ENCODE data around the gene PGAP2. TPM values are rescaled to one million over a fixed set of nuclear protein-coding genes. Genes with fewer than 3 reads are reported as not detected.

Gene PGAP2
- total RNA-seq, 1 experiment from 2014 or later: 27.2 TPM

DNA sequence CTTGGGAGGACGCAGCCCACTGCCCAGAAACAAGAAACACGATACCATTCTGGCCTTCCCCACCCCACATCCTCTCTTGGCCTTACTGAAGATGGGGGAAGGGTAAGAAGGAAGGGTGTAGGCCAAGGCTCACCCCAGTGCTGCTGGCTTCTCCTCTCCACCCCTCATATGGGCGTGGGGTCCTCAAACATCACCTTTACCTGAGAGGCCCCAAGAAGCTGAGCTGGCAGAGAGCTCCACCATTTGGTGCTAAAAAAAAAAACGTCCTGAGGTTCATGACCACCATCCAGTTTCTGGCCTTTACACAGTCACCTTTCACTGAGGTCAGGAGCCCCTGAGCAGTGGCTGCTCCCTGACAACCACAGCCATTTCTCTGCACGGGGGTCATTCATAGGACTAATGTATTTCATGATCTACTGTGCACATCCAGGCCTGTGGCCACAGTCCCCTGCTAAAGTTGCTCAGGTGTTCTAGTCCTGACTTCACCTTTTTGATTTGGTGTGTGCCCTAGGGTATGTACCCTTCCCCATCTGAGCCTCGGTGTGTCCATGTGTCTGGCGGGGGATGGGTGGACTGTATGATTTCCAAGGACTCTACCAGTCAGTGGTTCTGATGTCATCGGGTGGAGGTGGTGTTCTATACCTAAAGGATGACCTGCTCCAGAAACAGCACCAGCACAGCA lies 17.3 kb downstream of the PGAP2 start:
- no TSS peak for BruUV-seq (replicated peaks)
- H3K4me1 Mint-ChIP-seq (ENCODE audit: insufficient read depth, unreplicated experiment): peaks cover 15% of the 10 kb centered on the region
- ChIA-PET CTCF (interaction anchor here (0.7 to 2.0 kb wide), 2 partner anchors 16 to 155 kb away, joined by 3 to 4 read pairs; no protein-coding TSS in a partner anchor), POLR2A (interaction anchor here (1.2 kb wide), 1 partner anchor 16 kb away, joined by 3 read pairs; the partner anchor contains the start of gene RHOG)
- TF ChIP-seq, protein P1, sequence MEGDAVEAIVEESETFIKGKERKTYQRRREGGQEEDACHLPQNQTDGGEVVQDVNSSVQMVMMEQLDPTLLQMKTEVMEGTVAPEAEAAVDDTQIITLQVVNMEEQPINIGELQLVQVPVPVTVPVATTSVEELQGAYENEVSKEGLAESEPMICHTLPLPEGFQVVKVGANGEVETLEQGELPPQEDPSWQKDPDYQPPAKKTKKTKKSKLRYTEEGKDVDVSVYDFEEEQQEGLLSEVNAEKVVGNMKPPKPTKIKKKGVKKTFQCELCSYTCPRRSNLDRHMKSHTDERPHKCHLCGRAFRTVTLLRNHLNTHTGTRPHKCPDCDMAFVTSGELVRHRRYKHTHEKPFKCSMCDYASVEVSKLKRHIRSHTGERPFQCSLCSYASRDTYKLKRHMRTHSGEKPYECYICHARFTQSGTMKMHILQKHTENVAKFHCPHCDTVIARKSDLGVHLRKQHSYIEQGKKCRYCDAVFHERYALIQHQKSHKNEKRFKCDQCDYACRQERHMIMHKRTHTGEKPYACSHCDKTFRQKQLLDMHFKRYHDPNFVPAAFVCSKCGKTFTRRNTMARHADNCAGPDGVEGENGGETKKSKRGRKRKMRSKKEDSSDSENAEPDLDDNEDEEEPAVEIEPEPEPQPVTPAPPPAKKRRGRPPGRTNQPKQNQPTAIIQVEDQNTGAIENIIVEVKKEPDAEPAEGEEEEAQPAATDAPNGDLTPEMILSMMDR (IDR thresholded peaks at IDR 0.05; ENCODE audit: unreplicated experiment): no peak
- no peaks in the 10 kb centered on the region for H3K27me3 Mint-ChIP-seq (ENCODE audit: insufficient read depth, unreplicated experiment)
- peaks cover 36% of the 10 kb centered on the region for H3K36me3 Mint-ChIP-seq (ENCODE audit: insufficient read depth, unreplicated experiment)
- H3K27ac Mint-ChIP-seq (ENCODE audit: low read depth, unreplicated experiment): no peak overlapping the region
- DNase-seq (ENCODE audit: unreplicated experiment): no peak
- H3K9me3 Mint-ChIP-seq (ENCODE audit: unreplicated experiment): no peaks in the 10 kb centered on the region
- intact Hi-C loops (cut with micrococcal nuclease): no loop called here
- H3K4me3 Mint-ChIP-seq (ENCODE audit: unreplicated experiment): no peak overlapping the region

DNA sequence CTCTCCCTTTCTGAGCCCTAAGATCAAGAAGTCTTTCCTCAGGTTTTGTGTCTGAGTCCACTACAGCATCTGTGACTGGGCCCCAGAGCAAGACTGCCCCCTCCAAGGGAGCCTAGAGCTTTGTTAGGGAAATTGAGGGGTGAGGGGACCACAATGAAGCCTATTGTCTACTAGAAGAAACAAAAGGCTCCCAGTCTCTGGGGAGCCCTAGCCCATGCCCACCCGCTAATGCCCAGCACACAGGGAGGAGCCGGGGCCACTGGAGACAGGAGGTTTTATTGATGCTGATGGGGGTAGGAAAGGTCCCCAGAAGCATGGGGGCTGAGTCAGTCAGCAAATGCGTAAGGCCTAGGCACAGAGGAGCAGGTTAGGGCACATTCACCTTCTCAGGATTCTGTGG lies 18.4 kb downstream of the PGAP2 start:
- intact Hi-C loops (cut with micrococcal nuclease): no loop called here

DNA sequence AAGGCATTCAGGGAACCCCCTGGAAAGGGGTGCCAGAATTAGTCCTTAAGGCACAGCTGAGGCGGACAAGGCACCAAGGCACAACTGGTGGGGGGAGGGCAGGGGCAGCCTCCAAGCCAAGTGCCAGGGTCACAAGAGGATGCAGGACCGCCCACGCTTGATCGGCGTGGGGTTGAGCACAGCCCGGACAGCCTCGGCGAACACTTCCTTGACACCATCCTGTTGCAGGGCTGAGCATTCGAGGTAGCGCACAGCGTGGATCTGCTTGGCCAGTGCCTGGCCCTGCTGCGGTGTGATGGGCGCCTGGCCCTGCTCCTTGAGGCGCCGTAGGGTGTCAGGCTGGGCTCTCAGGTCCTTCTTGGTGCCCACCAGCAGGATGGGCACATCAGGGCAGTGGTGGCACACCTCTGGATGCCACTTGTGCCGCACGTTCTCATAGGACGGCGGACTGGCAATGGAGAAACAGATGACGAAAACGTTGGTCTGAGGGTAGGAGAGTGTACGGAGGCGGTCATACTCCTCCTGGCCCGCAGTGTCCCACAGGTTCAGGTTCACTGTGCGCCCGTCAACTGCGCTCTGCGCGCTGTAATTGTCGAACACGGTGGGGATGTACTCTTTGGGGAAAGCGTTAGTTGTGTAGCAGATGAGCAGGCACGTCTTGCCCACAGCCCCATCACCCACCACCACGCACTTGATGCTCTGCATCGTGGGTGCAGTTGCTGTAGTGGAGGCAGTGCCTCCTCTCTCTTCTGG lies 19.2 kb downstream of the PGAP2 start:
- POLR2A ChIA-PET: no interaction called here
- intact Hi-C loops (cut with micrococcal nuclease): no loop called here
- Mint-ChIP-seq H3K27me3 (ENCODE audit: insufficient read depth, unreplicated experiment) (no peaks in the 10 kb centered on the region), H3K4me3 (ENCODE audit: unreplicated experiment) (no peak overlapping the region), H3K36me3 (ENCODE audit: insufficient read depth, unreplicated experiment) (peaks cover 51% of the 10 kb centered on the region), H3K9me3 (ENCODE audit: unreplicated experiment) (no peaks in the 10 kb centered on the region), H3K4me1 (ENCODE audit: insufficient read depth, unreplicated experiment) (peaks cover 20% of the 10 kb centered on the region), H3K27ac (ENCODE audit: low read depth, unreplicated experiment) (no peak overlapping the region)
- no peak for DNase-seq (ENCODE audit: unreplicated experiment)
- TF ChIP-seq, protein P1 (IDR thresholded peaks at IDR 0.05; ENCODE audit: unreplicated experiment): no peak
- CTCF ChIA-PET: interaction anchor here (0.7 to 1.0 kb wide), 2 partner anchors 21 to 234 kb away, joined by 3 to 4 read pairs; no protein-coding TSS in a partner anchor
- TSS peak; percentile 45 for BruUV-seq (replicated peaks)

More for the DNA sequence above, 18.4 kb downstream of the PGAP2 start:
- no peaks in the 10 kb centered on the region for H3K9me3 Mint-ChIP-seq (ENCODE audit: unreplicated experiment)
- H3K4me3 Mint-ChIP-seq (ENCODE audit: unreplicated experiment): no peak overlapping the region
- TF ChIP-seq, protein P1 (IDR thresholded peaks at IDR 0.05; ENCODE audit: unreplicated experiment): no peak
- no peak overlapping the region for H3K27ac Mint-ChIP-seq (ENCODE audit: low read depth, unreplicated experiment)
- peaks cover 47% of the 10 kb centered on the region for H3K36me3 Mint-ChIP-seq (ENCODE audit: insufficient read depth, unreplicated experiment)
- no TSS peak for BruUV-seq (replicated peaks)
- no peak for DNase-seq (ENCODE audit: unreplicated experiment)
- H3K4me1 Mint-ChIP-seq (ENCODE audit: insufficient read depth, unreplicated experiment): peaks cover 17% of the 10 kb centered on the region
- ChIA-PET POLR2A (no interaction called here), CTCF (interaction anchor here (0.6 to 2.0 kb wide), 3 partner anchors 15 to 872 kb away, joined by 3 to 4 read pairs (median 3); no protein-coding TSS in a partner anchor)
- H3K27me3 Mint-ChIP-seq (ENCODE audit: insufficient read depth, unreplicated experiment): no peaks in the 10 kb centered on the region

DNA sequence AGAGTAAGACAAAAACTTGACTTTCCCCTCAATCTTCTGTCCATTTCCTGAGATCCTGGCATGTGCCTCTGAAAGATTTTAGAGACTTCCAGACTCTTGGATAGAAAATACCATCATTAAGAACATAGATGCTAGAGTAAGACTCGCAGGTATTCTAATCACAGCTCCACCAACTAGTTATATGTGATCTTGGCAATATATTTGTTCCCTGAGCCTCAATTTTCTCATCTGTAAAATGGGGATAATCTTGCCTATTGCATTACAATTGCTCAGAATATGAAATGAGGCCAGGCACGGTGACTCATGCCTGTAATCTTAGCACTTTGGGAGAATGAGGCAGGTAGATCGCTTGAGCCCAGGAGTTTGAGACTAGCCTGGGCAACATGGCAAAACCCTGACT lies 21.7 kb downstream of the PGAP2 start:
- ChIA-PET POLR2A (interaction anchor here (0.9 to 1.2 kb wide), 3 partner anchors 11 to 21 kb away, joined by 3 read pairs; partner anchors contain the start of gene RHOG), CTCF (interaction anchor here (1.3 kb wide), 1 partner anchor 11 kb away, joined by 7 read pairs; the partner anchor contains the start of gene RHOG)
- intact Hi-C loops (cut with micrococcal nuclease): no loop called here
- Mint-ChIP-seq H3K27ac (ENCODE audit: low read depth, unreplicated experiment) (no peak overlapping the region), H3K9me3 (ENCODE audit: unreplicated experiment) (no peaks in the 10 kb centered on the region), H3K27me3 (ENCODE audit: insufficient read depth, unreplicated experiment) (no peaks in the 10 kb centered on the region), H3K4me1 (ENCODE audit: insufficient read depth, unreplicated experiment) (peaks cover 17% of the 10 kb centered on the region), H3K36me3 (ENCODE audit: insufficient read depth, unreplicated experiment) (peaks cover 69% of the 10 kb centered on the region), H3K4me3 (ENCODE audit: unreplicated experiment) (no peak overlapping the region)
- TF ChIP-seq, protein P1 (IDR thresholded peaks at IDR 0.05; ENCODE audit: unreplicated experiment): no peak
- no peak for DNase-seq (ENCODE audit: unreplicated experiment)
- no TSS peak for BruUV-seq (replicated peaks)
